Measurements from ENCODE around the gene ARHGEF1. TPM values are rescaled to one million over a fixed set of nuclear protein-coding genes. Genes with fewer than 3 reads are reported as not detected.
"Not testable (repeated sequence)": the region's sequence is repeated elsewhere in the genome, so short reads cannot be mapped to it uniquely, and the experiment has no call there.

The ARHGEF1 gene
- total RNA-seq, 8 experiments from 2014 or later: 10.4 to 64.9 (median 24.2) TPM

GRCh38 chr19:41932259-41932719 lies 49.3 kb downstream of the ARHGEF1 start:
- H3K4me1 ChIP-seq (replicated peaks in 1 of 2): peaks cover 58 to 66% of the 10 kb centered on the region in 2 donors
- WGBS, 10 experiments: 0 to 33% methylated on average over 1 to 3 of the region's 11 CpGs; no CpG with 5 or more reads in 8 of the 10 experiments
- no peak for ATAC-seq (replicated peaks in 6 of 8)
- in situ Hi-C loops (cut with MboI; ENCODE audit: low pct_unique_long_range_greater_than_20kb in 2 of 9, low sequenced_read_pairs in 9 of 9, unreplicated experiment in 9 of 9): no loop called here
- no peak overlapping the region for H3K4me3 ChIP-seq
- peak overlapping the region in 1 of 2 donors; percentile 22 for H3K27ac ChIP-seq

GRCh38 chr19:41932720-41933332 lies 49.8 kb downstream of the ARHGEF1 start:
- Histone ChIP-seq H3K4me1 (replicated peaks in 1 of 2) (peaks cover 59 to 67% of the 10 kb centered on the region in 2 donors), H3K27ac (peak overlapping the region in 1 of 2 donors; percentile 22), H3K4me3 (no peak overlapping the region)
- in situ Hi-C loops (cut with MboI; ENCODE audit: low pct_unique_long_range_greater_than_20kb in 2 of 9, low sequenced_read_pairs in 9 of 9, unreplicated experiment in 9 of 9): no loop called here
- 0 to 35% (median 21%) methylated on average over 4 to 10 of the region's 29 CpGs; no CpG with 5 or more reads in 3 of the 10 experiments for WGBS, 10 experiments
- peak in 2 of 8 experiments; percentile 3 to 32 for ATAC-seq (replicated peaks in 6 of 8)

GRCh38 chr19:41933693-41934426 lies 50.9 kb downstream of the ARHGEF1 start:
- Histone ChIP-seq H3K27ac (no peak overlapping the region), H3K4me1 (replicated peaks in 1 of 2) (peaks cover 57 to 59% of the 10 kb centered on the region in 2 donors), H3K4me3 (no peak overlapping the region)
- in situ Hi-C loops (cut with MboI; ENCODE audit: low pct_unique_long_range_greater_than_20kb in 2 of 9, low sequenced_read_pairs in 9 of 9, unreplicated experiment in 9 of 9): no loop called here
- ATAC-seq (replicated peaks in 6 of 8): no peak
- WGBS, 10 experiments: 0 to 71% (median 33%) methylated on average over 1 to 3 of the region's 7 CpGs; no CpG with 5 or more reads in 4 of the 10 experiments

GRCh38 chr19:41934849-41935374 lies 51.9 kb downstream of the ARHGEF1 start:
- peaks cover 53 to 57% of the 10 kb centered on the region in 2 donors for H3K4me1 ChIP-seq (replicated peaks in 1 of 2)
- in situ Hi-C loops (cut with MboI; ENCODE audit: low pct_unique_long_range_greater_than_20kb in 2 of 9, low sequenced_read_pairs in 9 of 9, unreplicated experiment in 9 of 9): no loop called here

GRCh38 chr19:41935760-41936415 lies 52.9 kb downstream of the ARHGEF1 start:
- WGBS, 10 experiments: 0 to 70% (median 9%) methylated on average over 1 to 4 of the region's 26 CpGs; no CpG with 5 or more reads in 5 of the 10 experiments
- no peak overlapping the region for H3K4me3 ChIP-seq
- H3K4me1 ChIP-seq (replicated peaks in 1 of 2): peaks cover 53 to 59% of the 10 kb centered on the region in 2 donors
- peak in 4 of 8 experiments; percentile 2 to 69 (median 37) for ATAC-seq (replicated peaks in 6 of 8)
- no peak overlapping the region for H3K27ac ChIP-seq
- in situ Hi-C loops (cut with MboI; ENCODE audit: low pct_unique_long_range_greater_than_20kb in 2 of 9, low sequenced_read_pairs in 9 of 9, unreplicated experiment in 9 of 9): no loop called here

More at GRCh38 chr19:41934849-41935374, 51.9 kb downstream of the ARHGEF1 start:
- Histone ChIP-seq H3K4me3 (no peak overlapping the region), H3K27ac (no peak overlapping the region)
- 4 to 65% (median 30%) methylated on average over 1 to 6 of the region's 7 CpGs; no CpG with 5 or more reads in 3 of the 10 experiments for WGBS, 10 experiments
- peak; percentile 14 to 86 (median 48) for ATAC-seq (replicated peaks in 6 of 8)

GRCh38 chr19:41936416-41936850 lies 53.4 kb downstream of the ARHGEF1 start:
- Histone ChIP-seq H3K27ac (no peak overlapping the region), H3K4me3 (no peak overlapping the region), H3K4me1 (replicated peaks in 1 of 2) (peaks cover 58 to 62% of the 10 kb centered on the region in 2 donors)
- in situ Hi-C loops (cut with MboI; ENCODE audit: low pct_unique_long_range_greater_than_20kb in 2 of 9, low sequenced_read_pairs in 9 of 9, unreplicated experiment in 9 of 9): no loop called here
- 20 to 80% (median 40%) methylated on average over 1 to 6 of the region's 8 CpGs; no CpG with 5 or more reads in 3 of the 10 experiments for WGBS, 10 experiments
- ATAC-seq (replicated peaks in 6 of 8): peak in 4 of 8 experiments; percentile 6 to 85 (median 46)

GRCh38 chr19:41936961-41937360 lies 54.0 kb downstream of the ARHGEF1 start:
- Histone ChIP-seq H3K4me3 (no peak overlapping the region), H3K4me1 (replicated peaks in 1 of 2) (peaks cover 58 to 62% of the 10 kb centered on the region in 2 donors), H3K27ac (no peak overlapping the region)
- in situ Hi-C loops (cut with MboI; ENCODE audit: low pct_unique_long_range_greater_than_20kb in 2 of 9, low sequenced_read_pairs in 9 of 9, unreplicated experiment in 9 of 9): no loop called here
- ATAC-seq (replicated peaks in 6 of 8): no peak
- WGBS, 10 experiments: 29 to 70% (median 33%) methylated on average over 1 to 12 of the region's 15 CpGs; no CpG with 5 or more reads in 5 of the 10 experiments

- Histone ChIP-seq H3K27ac (no peak overlapping the region), H3K4me1 (replicated peaks in 1 of 2) (peaks cover 50 to 54% of the 10 kb centered on the region in 2 donors), H3K4me3 (no peak overlapping the region)
- in situ Hi-C loops (cut with MboI; ENCODE audit: low pct_unique_long_range_greater_than_20kb in 2 of 9, low sequenced_read_pairs in 9 of 9, unreplicated experiment in 9 of 9): no loop called here
- no peak for ATAC-seq (replicated peaks in 6 of 8)
- 14 to 83% (median 33%) methylated on average over 2 to 8 of the region's 22 CpGs; no CpG with 5 or more reads in 3 of the 10 experiments for WGBS, 10 experiments
These were observed 54.8 kb downstream of the ARHGEF1 start for GRCh38 chr19:41937525-41938468.

GRCh38 chr19:41939209-41939608 lies 56.2 kb downstream of the ARHGEF1 start:
- H3K4me3 ChIP-seq; H3K27ac ChIP-seq; ATAC-seq (replicated peaks in 6 of 8); in situ Hi-C loops (cut with MboI; ENCODE audit: low pct_unique_long_range_greater_than_20kb in 2 of 9, low sequenced_read_pairs in 9 of 9, unreplicated experiment in 9 of 9): not testable (repeated sequence)
- peaks cover 37 to 42% of the 10 kb centered on the region in 2 donors for H3K4me1 ChIP-seq (replicated peaks in 1 of 2)

GRCh38 chr19:41939861-41940730 lies 57.1 kb downstream of the ARHGEF1 start:
- Histone ChIP-seq H3K4me1 (replicated peaks in 1 of 2) (peaks cover 32 to 35% of the 10 kb centered on the region in 2 donors), H3K4me3 (peak overlapping the region; percentile 26 to 44 (median 36)), H3K27ac (peak overlapping the region in 1 of 2 donors; percentile 84)
- in situ Hi-C loops (cut with MboI; ENCODE audit: low pct_unique_long_range_greater_than_20kb in 2 of 9, low sequenced_read_pairs in 9 of 9, unreplicated experiment in 9 of 9): no loop called here
- peak in 6 of 8 experiments; percentile 18 to 78 (median 72) for ATAC-seq (replicated peaks in 6 of 8)
- 0% methylated on average over 1 of the region's 83 CpGs; no CpG with 5 or more reads in 9 of the 10 experiments for WGBS, 10 experiments

- peaks cover 25 to 28% of the 10 kb centered on the region in 2 donors for H3K4me1 ChIP-seq (replicated peaks in 1 of 2)
- H3K4me3 ChIP-seq: peak overlapping the region; percentile 26 to 44 (median 36)
- in situ Hi-C loops (cut with MboI; ENCODE audit: low pct_unique_long_range_greater_than_20kb in 2 of 9, low sequenced_read_pairs in 9 of 9, unreplicated experiment in 9 of 9): no loop called here
- ATAC-seq (replicated peaks in 6 of 8): peak in 5 of 8 experiments; percentile 28 to 44 (median 32)
- no CpG with 5 or more reads among the region's 53 CpGs for WGBS, 10 experiments
- H3K27ac ChIP-seq: peak overlapping the region in 1 of 2 donors; percentile 84
These were observed 57.9 kb downstream of the ARHGEF1 start for GRCh38 chr19:41940731-41941409.
